Glomerular visceral epithelial cell (primary cell): ENCODE measurements around the gene ATP2A3.

Experiments
- DNase-seq: peaks from one replicate; pipeline ENCODE4 v3.0.0-alpha.2; 2016; ENCODE audit errors: extremely low spot score

The ATP2A3 gene

DNA sequence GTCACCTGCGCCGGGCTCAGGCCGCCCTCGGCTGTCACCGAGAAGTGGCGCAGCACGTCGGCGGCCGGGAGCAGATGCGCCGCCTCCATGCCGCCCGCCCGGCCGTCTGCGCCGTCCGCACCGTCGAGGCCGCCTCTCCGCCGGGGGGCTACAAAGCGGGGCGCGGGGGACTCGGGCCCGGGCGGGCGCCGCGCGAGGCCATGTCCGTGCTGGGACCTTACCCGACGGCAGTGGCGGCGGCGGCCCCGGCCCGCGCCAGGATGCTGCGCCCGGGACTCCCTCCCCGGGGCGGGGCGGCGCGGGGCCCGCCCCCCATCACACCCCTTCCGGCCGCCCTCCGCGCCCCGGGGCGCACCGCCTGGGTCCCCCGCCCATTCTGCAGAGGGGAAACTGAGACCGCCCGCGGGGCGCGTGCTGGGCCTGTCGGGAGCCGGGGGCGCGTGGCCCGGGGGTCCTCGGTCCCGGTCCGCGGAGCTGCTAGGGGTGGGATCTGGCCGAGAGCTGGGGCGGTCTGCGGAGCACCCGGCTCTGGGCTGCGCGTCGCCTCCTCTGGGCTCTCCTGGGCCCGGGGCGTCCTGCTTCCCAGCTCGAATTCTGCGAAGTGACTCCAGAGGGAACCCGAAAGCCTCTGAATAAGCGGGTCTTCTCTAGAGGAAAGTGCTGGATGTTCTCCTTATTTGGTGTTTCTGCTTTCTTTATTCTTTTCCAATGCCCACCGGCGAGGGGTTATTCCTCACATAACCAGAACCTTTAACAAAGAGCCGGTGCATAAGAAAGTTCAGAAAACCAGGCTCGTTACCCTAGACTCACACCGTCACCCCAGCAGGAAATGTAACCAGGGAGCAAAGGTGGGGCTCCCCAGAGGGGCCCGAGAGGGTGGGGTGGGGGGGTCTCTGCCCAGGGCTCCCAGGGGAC lies at the start of gene ATP2A3:
Gene ATP2A3 (minus strand): TSS at position 235 of the 915 bp plus-strand sequence. CDS start 146 bp downstream, at position 89.
- peak; percentile 10 for DNase-seq

DNA sequence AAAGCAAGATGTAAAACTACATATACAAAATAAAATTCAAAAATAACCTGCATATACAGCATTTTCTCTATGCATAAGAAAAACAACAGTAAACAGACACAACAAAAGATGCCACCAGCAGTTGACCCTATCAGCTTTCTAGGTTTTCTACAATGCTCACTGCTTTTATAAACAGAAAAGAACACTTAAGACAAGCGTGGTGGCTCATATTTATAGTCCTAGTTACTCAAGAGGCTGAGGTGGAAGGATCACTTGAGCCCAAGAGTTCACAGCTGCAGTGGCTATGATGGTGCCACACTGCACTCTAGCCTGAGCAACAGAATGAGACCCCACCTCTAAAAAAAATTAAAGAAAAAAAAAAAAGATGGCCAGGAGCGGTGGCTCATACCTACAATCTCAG lies 46.5 kb upstream of the ATP2A3 start:
- no peak for DNase-seq

DNA sequence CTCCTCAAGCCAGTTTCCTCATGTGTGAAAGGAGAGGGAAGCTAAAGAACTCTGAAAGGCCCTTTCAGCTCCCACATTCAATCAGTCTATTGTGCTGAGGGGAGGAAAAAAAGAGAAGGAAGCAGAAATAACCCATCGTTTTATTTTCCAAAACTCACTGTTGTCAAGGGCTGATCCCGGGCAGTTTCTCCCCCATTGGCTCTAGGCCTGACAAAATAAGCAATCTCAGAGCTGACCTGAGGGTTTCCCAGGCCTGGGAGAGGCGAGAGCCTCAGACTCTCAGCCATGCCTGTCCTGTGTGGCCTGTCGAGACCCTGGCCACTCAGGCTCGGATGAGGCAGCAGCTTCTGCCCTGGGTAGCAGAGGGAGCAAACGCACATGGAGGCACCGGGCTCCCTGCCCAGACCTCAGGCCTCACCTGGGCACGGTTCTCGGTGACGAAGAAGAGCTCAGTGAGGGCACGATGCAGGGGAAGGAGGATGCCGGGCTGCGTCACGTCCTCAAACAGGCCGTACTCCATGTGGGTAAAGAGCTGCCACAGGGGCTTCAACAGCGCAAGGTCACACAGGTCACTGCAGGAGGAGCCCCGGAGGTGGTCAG lies 45.0 kb upstream of the ATP2A3 start:
- DNase-seq = no peak

GRCh38 chr17:4008441-4009185 lies 44.4 kb upstream of the ATP2A3 start:
- DNase-seq = no peak

DNA sequence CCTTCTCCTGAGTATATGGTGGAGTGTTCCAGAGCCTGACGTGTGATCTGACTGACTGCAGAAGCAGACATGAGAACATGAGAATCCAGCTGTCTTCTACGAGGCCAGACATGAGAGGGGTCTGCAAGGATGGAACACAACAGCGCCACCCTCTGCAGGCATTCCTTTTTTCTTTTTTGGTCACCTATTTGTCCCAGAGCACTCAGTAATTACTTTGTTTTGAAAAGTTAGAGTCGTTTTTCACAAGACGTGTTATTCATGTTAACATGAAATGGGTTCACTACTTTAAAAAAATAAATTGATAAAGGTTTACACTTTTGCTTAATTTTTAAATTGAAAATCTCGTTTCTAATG lies 43.8 kb upstream of the ATP2A3 start:
- DNase-seq = no peak

DNA sequence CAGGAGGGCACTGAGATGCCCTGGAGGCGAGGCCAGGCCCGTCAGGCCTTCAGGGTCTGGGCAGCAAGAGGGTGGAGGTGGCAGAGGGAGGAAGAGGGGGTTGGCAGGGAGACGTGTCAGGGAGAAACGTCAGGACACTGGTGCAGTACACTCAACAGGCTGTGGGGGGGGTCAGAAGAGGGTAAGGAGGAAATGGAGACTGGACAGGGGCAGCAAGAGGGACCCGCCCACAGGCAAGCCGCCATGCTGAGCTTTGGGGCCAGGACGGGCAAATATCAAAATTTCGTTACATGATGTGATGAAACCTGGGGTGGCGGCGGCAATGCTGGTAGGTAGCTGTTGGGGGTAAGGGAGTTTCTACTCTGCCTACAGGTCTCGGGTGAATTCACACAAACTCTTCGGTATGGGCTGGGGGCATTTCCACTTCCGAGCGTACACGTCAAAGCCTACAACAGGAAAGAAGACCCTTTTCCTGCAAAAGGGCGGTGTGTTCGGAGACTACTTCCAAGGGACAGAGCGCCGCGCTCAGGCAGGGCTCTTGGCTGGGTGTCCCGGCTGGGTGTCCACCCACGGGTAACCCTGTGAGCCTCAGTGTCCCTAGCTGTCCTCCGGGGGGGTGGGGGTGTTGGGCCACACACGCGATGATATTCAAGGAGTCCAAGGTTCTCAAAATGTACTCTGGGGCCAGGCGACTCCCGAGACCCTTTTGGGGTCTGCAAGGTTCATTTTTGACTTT lies 43.3 kb upstream of the ATP2A3 start:
- DNase-seq = no peak

DNA sequence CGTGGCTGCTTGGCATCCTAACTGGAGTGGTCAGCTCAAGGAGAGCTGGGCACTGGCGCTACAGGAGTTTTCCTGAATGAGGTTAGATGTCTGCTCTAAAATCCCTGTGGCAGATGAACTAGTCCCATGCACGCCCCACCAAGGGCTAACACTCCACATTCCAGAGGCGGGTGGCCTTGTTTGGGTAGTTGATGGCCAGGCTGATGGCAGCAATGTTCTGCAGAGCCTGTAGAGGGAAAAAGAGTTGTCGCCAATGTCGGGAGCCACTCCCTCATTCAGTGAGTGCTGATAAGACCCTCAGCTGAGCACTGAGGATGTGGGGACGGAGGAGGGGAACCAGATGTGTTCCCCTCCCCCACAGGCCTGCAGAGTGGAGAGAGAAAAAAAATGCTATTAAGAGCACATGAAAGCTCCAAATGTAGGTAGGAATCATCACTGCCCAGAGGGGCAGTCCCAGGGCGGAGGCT lies 42.5 kb upstream of the ATP2A3 start:
- DNase-seq = no peak

DNA sequence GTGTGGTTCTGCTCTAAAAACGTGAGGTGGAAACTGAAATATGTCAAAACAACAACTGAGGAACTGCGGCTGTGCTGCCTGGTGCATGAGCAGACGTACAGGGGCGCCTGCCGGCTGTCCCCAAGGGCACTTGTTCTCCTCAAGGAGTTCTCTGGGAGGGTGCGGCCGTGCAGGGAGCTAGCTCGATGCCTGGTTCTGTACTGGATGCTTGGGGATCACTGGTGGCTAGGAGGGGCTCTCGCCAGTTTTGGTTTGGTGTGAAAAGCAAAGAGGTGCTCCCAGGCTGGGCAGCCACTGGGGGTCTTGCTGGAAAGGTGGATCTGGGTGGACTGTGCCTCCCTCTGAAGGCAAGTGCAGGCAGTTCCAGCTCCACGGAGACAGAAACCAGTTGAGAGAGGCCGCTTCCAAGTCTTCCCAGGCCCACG lies 41.9 kb upstream of the ATP2A3 start:
- no peak for DNase-seq

DNA sequence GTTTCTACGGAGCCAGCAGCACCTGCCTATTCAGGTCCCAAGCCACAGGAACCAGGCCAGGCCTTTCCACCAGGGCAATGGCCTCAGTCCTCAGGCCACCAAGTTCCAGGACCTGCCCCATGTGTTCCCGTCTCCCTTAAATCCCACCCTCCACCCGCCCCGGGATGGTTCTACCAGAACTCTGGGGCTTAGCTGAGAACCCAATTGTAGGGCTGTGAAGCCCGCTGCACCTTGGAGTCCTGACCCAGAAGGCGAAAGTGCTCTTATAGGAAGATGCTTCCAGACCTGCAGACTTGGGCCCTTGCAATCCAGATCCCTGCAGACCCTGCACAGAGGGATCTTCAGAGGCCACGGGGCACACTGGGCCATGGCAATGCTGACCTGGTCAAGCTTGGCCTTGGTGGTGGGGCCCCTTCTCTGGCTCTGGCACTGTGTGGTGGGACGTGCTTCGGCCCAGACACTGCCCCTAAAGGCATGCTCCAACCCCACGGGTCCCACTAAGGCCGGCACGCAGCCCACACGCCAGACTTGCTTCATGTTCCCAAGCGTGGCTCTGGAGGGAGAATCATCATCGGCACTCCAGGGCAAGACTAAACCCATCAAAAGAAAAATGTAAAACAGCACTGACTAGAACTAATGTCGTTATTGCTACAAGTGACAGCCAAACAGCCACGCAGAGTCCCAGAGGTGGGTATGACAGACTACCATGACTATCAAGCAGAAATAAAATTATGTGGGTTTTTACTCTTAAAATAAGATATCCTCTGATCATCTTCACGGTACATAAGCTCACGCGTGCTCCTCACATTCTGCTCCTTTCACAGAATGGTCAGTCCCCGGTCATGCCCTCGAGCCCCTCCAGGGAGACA lies 41.3 kb upstream of the ATP2A3 start:
- no peak for DNase-seq

- DNase-seq = no peak
These were observed 40.5 kb upstream of the ATP2A3 start for GRCh38 chr17:4004517-4005295.

- DNase-seq = no peak
These were observed 39.5 kb upstream of the ATP2A3 start for GRCh38 chr17:4003501-4004421.

DNA sequence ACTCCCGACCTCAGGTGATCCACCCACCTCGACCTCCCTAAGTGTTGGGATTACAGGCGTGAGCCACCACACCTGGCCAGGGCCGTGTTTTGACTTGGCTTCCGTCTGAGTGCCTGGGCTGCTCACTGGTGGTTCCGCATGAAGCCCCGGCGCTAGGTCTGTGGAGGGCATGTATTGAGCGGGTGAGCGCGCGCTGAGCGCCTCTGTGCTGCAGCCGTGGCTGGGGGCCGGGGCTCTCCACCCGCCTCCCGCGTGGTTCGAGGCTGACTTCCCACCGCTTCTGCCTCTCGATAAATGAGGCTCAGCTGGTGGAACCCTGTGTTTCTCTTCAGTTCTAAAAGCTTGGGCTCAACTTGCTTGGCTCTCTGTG lies 38.9 kb upstream of the ATP2A3 start:
- DNase-seq = no peak

- DNase-seq = no peak
These were observed 36.9 kb upstream of the ATP2A3 start for GRCh38 chr17:4001048-4001590.

GRCh38 chr17:3998436-3998835 lies 34.2 kb upstream of the ATP2A3 start:
- no peak for DNase-seq

- no peak for DNase-seq
These were observed 30.8 kb upstream of the ATP2A3 start for GRCh38 chr17:3995067-3995466.

DNA sequence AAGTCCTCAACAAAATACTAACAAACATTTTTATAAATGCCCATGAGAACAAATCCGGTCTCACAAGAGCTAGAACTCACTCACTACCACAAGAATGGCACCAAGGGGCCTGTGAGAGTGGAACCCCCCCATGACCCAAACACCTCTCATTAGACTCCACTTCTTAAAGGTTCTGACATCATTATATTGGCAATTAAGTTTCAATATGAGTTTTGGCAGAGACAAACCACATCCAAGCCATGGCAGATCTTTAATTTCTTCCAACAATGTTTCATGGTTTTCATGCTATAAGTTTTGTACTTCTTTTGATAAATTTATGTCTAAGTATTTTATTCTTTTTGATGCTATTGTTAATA lies 30.0 kb upstream of the ATP2A3 start:
- no peak for DNase-seq

DNA sequence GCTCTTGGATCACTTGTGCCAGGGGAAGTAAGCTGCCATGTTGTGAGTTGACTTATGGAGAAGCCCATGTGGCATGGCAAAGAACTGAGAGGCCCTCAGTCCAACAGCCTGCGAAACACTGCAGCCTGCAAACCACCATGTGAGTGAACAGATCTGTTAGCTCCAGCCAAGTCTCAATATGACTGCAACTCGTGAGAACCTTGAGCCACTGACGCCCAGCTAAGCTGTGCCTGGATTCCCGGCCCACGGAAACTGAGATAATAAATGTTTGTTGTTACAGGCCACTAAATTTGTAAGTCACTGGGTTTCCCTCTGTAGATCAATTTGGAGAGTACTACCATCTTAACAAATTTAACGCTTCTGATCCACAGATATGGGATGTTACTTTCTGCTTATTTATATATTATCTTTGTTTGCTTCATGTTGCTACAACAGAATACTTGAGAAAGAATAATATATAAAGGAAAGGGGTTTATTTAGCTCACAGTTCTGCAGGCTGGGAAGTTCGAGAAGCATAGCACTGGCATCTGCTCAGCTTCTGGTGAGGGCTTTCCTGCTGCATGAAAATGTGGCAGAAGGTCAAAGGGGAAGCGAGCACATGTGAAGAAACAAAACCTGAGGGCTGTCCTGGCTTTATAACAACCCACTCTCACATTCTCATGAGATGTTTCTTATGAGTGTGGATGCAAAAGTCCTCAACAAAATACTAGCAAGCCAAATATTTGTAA lies 29.4 kb upstream of the ATP2A3 start:
- DNase-seq = no peak

DNA sequence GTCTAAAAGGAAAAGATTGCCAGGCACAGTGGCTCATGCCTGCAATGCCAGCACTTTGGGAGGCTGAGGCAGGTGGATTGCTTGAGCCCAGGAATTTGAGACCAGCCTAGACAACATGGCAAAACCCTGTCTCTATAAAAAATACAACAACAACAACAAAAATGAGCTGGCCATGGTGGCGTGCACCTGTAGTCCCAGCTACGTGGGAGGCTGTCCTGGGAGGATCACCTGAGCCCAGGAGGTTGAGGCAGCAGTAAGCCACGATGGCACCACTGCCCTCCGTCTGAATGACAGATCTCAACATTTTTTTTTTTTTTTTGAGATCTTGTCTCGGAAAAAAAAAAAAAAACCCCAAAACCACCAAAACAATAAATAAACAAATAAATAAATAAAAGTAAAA lies 28.1 kb upstream of the ATP2A3 start:
- no peak for DNase-seq
